Effector memory CD4-positive, alpha-beta T cell (primary cell): ENCODE data around the gene CD300LG.
"Not testable (repeated sequence)": the region's sequence is repeated elsewhere in the genome, so short reads cannot be mapped to it uniquely, and the experiment has no call there.

Experiments
- DNase-seq, 3 donors: peaks; one replicate each; pipeline ENCODE4 v3.0.0-alpha.2; 2020
- H3K27ac ChIP-seq: 2 replicates; pipeline ENCODE4 v1.7.0; 2013; ENCODE audit warnings: mild to moderate bottlenecking, low read length, moderate library complexity; ENCODE audit not compliant: insufficient read depth, poor library complexity, severe bottlenecking
- H3K27me3 ChIP-seq: replicated peaks from 2 replicates; pipeline ENCODE4 v1.7.0; 2013; ENCODE audit warnings: mild to moderate bottlenecking, low read length; ENCODE audit not compliant: insufficient read depth, control insufficient read depth, poor library complexity, severe bottlenecking
- H3K36me3 ChIP-seq: 2 replicates; pipeline ENCODE4 v1.7.0; 2013; ENCODE audit warnings: mild to moderate bottlenecking, low read length, moderate library complexity; ENCODE audit not compliant: control insufficient read depth, insufficient read depth
- H3K4me1 ChIP-seq: 2 replicates; pipeline ENCODE4 v1.7.0; 2013; ENCODE audit warnings: low read length, mild to moderate bottlenecking; ENCODE audit not compliant: control insufficient read depth, insufficient read depth, poor library complexity, severe bottlenecking
- H3K4me3 ChIP-seq: 2 replicates; pipeline ENCODE4 v1.7.0; 2013; ENCODE audit warnings: low read length, low read depth, mild to moderate bottlenecking; ENCODE audit not compliant: insufficient read depth, poor library complexity, severe bottlenecking
- H3K9me3 ChIP-seq: 2 replicates; pipeline ENCODE4 v1.7.0; 2013; ENCODE audit warnings: mild to moderate bottlenecking, low read length, moderate library complexity; ENCODE audit not compliant: control insufficient read depth

The CD300LG gene

GRCh38 chr17:43832976-43833829 lies 13.8 kb upstream of the CD300LG start, which contains the start of gene MPP3:
Gene MPP3 (minus strand): TSS chr17:43833146. CDS start chr17:43831906, 1,240 bp downstream.
- H3K9me3 ChIP-seq: no peaks in the 10 kb centered on the region
- H3K27ac ChIP-seq: no peak within 1 kb of the TSS
- H3K36me3 ChIP-seq: no peaks in the 10 kb centered on the region
- peak; percentile 4 to 32 (median 17) for DNase-seq
- peaks cover 7% of the 10 kb centered on the region for H3K4me1 ChIP-seq
- peak within 1 kb of the TSS; percentile 50 for H3K4me3 ChIP-seq
- peaks cover 4% of the 10 kb centered on the region for H3K27me3 ChIP-seq

- no peak for DNase-seq
- no peak overlapping the region for H3K4me3 ChIP-seq
- H3K27me3 ChIP-seq: peaks cover 4% of the 10 kb centered on the region
Measured at GRCh38 chr17:43834106-43834505, 12.9 kb upstream of the CD300LG start.

GRCh38 chr17:43839670-43840108 lies 7.3 kb upstream of the CD300LG start:
- Histone ChIP-seq H3K36me3 (no peaks in the 10 kb centered on the region), H3K4me3 (no peak overlapping the region), H3K27me3 (no peaks in the 10 kb centered on the region), H3K4me1 (no peaks in the 10 kb centered on the region), H3K9me3 (no peaks in the 10 kb centered on the region), H3K27ac (no peak overlapping the region)
- no peak for DNase-seq

More at GRCh38 chr17:43834106-43834505, 12.9 kb upstream of the CD300LG start:
- Histone ChIP-seq H3K4me1 (peaks cover 7% of the 10 kb centered on the region), H3K36me3 (no peaks in the 10 kb centered on the region), H3K9me3 (no peaks in the 10 kb centered on the region), H3K27ac (no peak overlapping the region)

GRCh38 chr17:43840814-43841213 lies 6.2 kb upstream of the CD300LG start:
- Histone ChIP-seq H3K27ac (no peak overlapping the region), H3K36me3 (no peaks in the 10 kb centered on the region), H3K27me3 (no peaks in the 10 kb centered on the region), H3K9me3 (no peaks in the 10 kb centered on the region), H3K4me1 (no peaks in the 10 kb centered on the region), H3K4me3 (no peak overlapping the region)
- no peak for DNase-seq

- no peak overlapping the region for H3K4me3 ChIP-seq
- no peaks in the 10 kb centered on the region for H3K27me3 ChIP-seq
- H3K27ac ChIP-seq: no peak overlapping the region
- DNase-seq: no peak
- H3K9me3 ChIP-seq: no peaks in the 10 kb centered on the region
- no peaks in the 10 kb centered on the region for H3K36me3 ChIP-seq
- no peaks in the 10 kb centered on the region for H3K4me1 ChIP-seq
Measured at GRCh38 chr17:43841282-43841681, 5.7 kb upstream of the CD300LG start.

GRCh38 chr17:43842091-43842974 lies 4.6 kb upstream of the CD300LG start:
- H3K9me3 ChIP-seq, DNase-seq, H3K4me3 ChIP-seq, H3K36me3 ChIP-seq, H3K27ac ChIP-seq, H3K27me3 ChIP-seq, H3K4me1 ChIP-seq: not testable (repeated sequence)

GRCh38 chr17:43842975-43843325 lies 4.0 kb upstream of the CD300LG start:
- no peak for DNase-seq
- Histone ChIP-seq H3K9me3 (no peaks in the 10 kb centered on the region), H3K27ac (no peak overlapping the region), H3K4me3 (no peak overlapping the region), H3K27me3 (no peaks in the 10 kb centered on the region), H3K4me1 (no peaks in the 10 kb centered on the region), H3K36me3 (no peaks in the 10 kb centered on the region)

GRCh38 chr17:43844241-43844640 lies 2.7 kb upstream of the CD300LG start:
- no peaks in the 10 kb centered on the region for H3K9me3 ChIP-seq
- H3K4me1 ChIP-seq: no peaks in the 10 kb centered on the region
- no peak overlapping the region for H3K4me3 ChIP-seq
- H3K27me3 ChIP-seq: no peaks in the 10 kb centered on the region
- H3K27ac ChIP-seq: no peak overlapping the region
- no peaks in the 10 kb centered on the region for H3K36me3 ChIP-seq
- DNase-seq: no peak

GRCh38 chr17:43845766-43846165 lies 1.2 kb upstream of the CD300LG start:
- H3K9me3 ChIP-seq: no peaks in the 10 kb centered on the region
- no peak overlapping the region for H3K4me3 ChIP-seq
- no peak overlapping the region for H3K27ac ChIP-seq
- no peaks in the 10 kb centered on the region for H3K27me3 ChIP-seq
- no peaks in the 10 kb centered on the region for H3K36me3 ChIP-seq
- no peaks in the 10 kb centered on the region for H3K4me1 ChIP-seq
- no peak for DNase-seq
